Ovary (tissue), 3 donors: ENCODE data around the gene P2RX1.

ENCODE experiments used
- POLR2A ChIP-seq: fragments of 450-650 bp; IDR thresholded peaks from one replicate; pipeline ENCODE4 v1.6.1; 2017; ENCODE audit warnings: antibody characterized with exemption, mild to moderate bottlenecking, moderate library complexity
- TF ChIP-seq, protein P1 (sequence below), 3 donors: fragments of 450-650 bp in 2 of 3; fragments of 200-600 bp in 1 of 3; IDR thresholded peaks; one replicate each; pipeline versions ENCODE4 v1.5.1 to v1.8.0; 2016 to 2022; ENCODE audit warnings: antibody characterized with exemption in 3 of 3, mild to moderate bottlenecking in 1 of 3
- donor health status: DM: no; HTN: no; CAD: no.

GRCh38 chr17:3879186-3879585 is 37.1 kb downstream of the P2RX1 start:
- TF ChIP-seq, protein P1, sequence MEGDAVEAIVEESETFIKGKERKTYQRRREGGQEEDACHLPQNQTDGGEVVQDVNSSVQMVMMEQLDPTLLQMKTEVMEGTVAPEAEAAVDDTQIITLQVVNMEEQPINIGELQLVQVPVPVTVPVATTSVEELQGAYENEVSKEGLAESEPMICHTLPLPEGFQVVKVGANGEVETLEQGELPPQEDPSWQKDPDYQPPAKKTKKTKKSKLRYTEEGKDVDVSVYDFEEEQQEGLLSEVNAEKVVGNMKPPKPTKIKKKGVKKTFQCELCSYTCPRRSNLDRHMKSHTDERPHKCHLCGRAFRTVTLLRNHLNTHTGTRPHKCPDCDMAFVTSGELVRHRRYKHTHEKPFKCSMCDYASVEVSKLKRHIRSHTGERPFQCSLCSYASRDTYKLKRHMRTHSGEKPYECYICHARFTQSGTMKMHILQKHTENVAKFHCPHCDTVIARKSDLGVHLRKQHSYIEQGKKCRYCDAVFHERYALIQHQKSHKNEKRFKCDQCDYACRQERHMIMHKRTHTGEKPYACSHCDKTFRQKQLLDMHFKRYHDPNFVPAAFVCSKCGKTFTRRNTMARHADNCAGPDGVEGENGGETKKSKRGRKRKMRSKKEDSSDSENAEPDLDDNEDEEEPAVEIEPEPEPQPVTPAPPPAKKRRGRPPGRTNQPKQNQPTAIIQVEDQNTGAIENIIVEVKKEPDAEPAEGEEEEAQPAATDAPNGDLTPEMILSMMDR (IDR thresholded peaks at IDR 0.05) = no peak
- TF ChIP-seq POLR2A = no peak
